HG02571 (cell line): Measurements from ENCODE around the gene RAD50.
A peak's percentile ranks its signal among the peaks of the same experiment; 100 is the strongest.
"Not testable (repeated sequence)": the region's sequence is repeated elsewhere in the genome, so short reads cannot be mapped to it uniquely, and the experiment has no call there.

Experiments
- ATAC-seq: cut with Tn5 transposase; IDR thresholded peaks from one replicate; pipeline ENCODE4 v1.9.1; 2021; ENCODE audit warnings: mild to moderate bottlenecking, moderate library complexity; ENCODE audit not compliant: unreplicated experiment

The RAD50 gene

GRCh38 chr5:132556763-132557477 is at the start of gene RAD50:
RAD50 (plus strand) TSS chr5:132556977; CDS start chr5:132557325, 348 bp downstream.
- ATAC-seq, result peak; percentile 96

GRCh38 chr5:132510076-132510475 is 46.7 kb upstream of the RAD50 start:
- ATAC-seq, result no peak

DNA sequence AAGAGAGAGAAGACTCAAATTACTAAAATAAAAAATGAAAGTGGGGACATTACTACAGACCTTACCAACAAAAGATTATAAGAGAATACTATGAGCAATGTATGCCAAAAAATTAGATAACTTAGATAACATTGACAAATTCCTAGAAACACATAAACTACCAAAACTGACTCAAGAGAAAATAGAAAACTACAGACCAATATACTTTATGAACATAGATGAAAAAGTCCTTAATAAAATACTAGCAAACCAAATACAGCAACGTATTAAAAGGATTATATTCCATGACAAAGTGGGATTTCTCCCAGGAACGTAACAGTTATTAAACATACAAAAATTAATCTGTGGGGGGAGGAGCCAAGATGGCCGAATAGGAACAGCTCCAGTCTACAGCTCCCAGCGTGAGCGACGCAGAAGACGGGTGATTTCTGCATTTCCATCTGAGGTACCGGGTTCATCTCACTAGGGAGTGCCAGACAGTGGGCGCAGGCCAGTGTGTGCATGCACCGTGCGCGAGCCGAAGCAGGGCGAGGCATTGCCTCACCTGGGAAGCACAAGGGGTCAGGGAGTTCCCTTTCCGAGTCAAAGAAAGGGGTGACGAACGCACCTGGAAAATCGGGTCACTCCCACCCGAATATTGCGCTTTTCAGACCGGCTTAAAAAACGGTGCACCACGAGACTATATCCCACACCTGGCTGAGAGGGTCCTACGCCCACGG is 43.0 kb upstream of the RAD50 start:
- not testable (repeated sequence) for ATAC-seq

DNA sequence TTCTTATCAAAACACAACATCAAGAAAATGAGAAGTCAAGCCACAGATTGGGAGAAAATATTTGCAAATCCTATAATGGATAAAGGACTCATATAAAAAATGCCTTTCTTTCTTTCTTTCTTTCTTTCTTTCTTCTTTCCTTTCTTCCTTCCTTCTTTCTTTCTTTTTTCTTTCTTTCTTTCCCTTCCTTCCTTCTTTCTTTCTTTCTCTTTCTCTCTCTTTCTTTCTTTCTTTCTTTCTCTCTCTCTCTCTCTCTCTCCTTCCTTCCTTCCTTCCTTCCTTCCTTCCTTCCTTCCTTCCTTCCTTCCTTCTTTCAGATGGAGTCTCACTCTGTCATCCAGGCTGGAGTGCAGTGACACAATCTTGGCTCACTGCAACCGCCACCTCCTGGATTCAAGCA is 34.7 kb upstream of the RAD50 start:
- ATAC-seq, result not testable (repeated sequence)

DNA sequence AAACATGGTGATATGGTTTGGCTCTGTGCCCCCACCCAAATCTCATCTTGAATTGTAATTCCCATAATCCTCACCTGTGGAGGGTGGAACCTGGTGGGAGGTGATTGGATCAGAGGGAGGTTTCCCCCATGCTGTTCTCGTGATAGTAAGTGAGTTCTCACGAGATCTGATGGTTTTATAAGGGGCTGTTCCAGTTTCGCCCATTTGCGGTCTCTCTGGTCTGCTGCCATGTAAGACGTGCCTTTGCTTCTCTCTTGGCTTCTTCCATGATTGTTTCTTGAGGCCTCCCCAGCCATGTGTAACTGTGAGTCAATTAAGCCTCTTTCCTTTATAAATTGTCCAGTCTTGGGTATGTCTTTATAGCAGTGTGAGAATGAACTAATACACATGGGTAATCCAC is 31.9 kb upstream of the RAD50 start:
- ATAC-seq, result not testable (repeated sequence)

- peak; percentile 71 for ATAC-seq
Measured at GRCh38 chr5:132525299-132525724, 31.5 kb upstream of the RAD50 start.

- no peak for ATAC-seq
Measured at GRCh38 chr5:132526290-132526973, 30.3 kb upstream of the RAD50 start.

- no peak for ATAC-seq
Measured at GRCh38 chr5:132526974-132527564, 29.7 kb upstream of the RAD50 start.

DNA sequence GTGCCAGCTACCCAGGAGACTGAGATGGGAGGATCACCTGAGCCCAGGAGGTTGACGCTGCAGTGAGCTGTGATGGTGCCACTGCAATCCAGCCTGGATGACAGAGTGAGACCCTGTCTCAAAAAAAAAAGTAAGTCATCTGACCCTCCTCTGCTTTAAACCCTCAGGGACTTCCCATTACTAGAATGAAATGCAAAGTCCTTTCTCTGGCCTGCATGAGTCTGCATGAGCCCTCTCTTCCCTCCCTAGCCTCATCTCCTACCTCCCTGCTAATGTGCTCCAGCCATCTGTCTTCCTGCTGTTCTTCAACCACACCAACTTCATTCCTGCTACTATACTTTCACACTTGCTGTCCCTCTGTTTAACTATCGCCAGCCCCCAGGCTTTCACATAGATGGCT is 28.8 kb upstream of the RAD50 start:
- ATAC-seq, result no peak

DNA sequence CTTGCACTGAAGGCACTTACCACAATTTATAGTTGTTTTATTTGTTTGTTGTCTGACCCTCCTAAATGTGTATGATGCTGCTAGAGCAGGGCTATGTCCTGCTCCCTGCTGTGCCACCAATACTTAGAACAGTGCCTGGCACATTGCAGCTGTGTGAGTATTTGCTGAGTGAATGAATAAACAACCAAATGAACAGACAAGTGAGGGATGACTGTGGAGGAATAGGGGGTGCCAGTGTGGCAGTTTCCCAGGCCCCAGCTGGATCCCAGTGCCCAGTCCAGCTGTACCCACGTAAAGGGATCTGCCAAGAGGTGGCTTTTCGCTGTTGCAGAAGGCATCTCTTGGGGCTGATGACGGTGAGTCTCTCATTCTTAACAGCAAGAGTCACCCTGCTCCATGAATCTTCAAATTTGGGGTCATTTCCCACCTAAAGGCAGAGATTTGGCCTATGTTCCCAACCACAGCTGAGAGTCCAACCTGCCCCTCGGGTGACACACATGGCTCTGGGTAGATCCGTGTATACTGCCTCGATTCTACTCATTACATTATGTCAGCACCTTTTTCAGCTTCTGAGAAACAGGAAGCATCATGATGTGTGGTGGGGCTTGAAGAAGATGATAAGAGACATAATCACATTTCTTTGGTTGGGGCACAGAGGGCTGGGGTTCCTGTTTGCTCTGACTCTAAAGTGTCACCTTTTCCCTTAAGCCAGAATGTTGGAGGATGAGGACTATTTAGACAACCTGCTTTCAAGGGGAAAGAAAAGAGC is 27.7 kb upstream of the RAD50 start:
- ATAC-seq, result no peak

DNA sequence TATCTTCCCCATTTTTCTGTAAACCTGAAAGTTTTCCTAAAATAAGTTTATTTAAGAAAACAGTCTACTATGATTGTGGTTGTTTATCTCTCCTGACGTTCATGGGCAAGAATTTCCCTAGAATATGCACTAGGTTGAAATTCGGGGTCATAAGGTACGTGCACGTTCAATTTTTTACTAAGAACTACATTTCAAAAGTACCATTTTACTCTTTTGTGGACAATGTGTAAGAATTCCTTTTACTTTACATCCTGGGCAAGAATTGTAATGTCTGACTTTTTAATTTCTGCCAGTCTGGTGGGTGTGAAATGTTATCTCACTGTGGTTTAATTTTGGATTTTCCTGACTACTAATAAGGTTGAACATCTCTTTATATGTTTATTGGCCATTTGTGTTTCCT is 25.8 kb upstream of the RAD50 start:
- no peak for ATAC-seq

GRCh38 chr5:132539716-132540115 is 17.1 kb upstream of the RAD50 start:
- ATAC-seq, result no peak

DNA sequence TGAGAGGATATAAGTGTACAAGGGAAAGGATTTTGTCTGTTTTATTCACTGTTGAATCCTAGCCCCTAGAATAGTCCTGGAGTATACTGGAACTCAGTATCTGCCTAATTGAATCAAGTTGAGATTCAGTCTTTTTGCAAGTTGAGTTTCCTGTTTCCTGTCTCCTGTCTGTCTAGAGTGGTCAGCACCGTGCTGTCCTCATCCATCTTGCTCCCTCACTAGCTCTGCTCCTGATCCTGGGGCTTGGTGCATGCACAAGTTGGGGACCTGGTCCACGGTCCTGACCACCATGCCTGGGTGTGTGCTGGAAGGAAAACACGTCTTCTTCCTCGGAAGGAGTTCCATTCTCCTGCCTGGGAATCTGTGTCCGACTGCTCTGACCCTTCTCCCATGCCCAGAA is 16.6 kb upstream of the RAD50 start:
- ATAC-seq, result no peak

DNA sequence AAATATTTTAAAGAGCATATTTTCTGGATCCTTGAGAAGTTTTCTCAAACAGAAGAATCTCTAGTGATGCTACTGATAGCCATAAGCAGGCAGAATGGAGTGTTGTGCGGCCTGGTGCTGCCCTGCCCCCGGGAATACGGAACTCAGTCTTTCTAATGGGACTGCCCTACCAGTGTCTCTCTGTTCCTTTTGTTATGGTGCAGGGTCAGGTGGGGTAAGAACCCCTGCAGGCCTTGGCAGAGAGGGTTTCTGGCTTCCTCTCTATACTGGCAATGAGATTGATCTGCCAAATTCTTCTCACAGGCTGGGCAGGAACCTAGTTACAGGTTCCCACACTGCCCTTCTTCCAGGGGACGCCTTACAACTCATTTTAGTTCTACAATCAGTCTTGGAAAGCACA is 16.0 kb upstream of the RAD50 start:
- no peak for ATAC-seq

GRCh38 chr5:132543472-132544201 is 13.1 kb upstream of the RAD50 start, which contains the start of gene IL5:
IL5 (minus strand) TSS chr5:132543522; CDS start chr5:132543478, 44 bp downstream.
- ATAC-seq, result no peak

- ATAC-seq, result no peak
Measured at GRCh38 chr5:132546108-132546507, 10.7 kb upstream of the RAD50 start.

DNA sequence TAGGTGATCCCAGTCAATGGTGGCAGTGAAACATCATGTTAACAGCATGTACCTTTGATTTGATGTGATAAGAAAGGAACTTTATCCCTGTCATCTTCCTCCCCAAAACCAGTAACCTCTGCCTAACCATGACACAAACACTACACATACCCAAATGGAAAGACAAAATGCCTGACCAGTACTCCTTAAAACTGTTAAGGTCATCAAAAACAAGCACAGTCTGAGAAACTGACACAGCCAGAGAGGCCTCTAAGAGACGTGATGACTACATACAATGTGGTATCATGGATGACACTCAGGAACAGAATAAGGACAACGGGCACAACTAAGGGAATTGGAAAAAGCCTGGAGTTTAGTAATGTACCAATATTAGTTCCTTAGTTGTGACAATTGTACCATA is 9.5 kb upstream of the RAD50 start:
- no peak for ATAC-seq

- not testable (repeated sequence) for ATAC-seq
Measured at GRCh38 chr5:132548834-132549233, 7.9 kb upstream of the RAD50 start.

DNA sequence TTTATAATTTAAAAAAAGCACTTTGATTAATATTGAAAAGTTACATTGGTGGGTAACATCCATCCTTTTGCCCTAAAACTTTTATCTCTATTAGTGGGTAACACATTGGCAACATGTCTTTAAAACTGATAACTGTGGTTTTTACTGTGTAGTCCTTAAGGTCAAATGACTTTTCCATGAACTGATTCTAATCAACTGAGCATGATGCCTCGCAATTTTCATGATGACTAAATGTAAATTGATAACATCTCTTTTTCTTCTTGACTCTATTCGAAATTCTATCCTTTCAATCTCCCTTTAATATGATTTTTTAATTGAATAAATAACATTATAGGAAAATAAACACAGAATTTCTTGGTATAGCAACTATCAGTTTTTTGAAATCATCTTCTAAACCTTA is 7.2 kb upstream of the RAD50 start:
- ATAC-seq, result no peak
